H1 (cell line): ENCODE data around the gene KDM5A. TPM values are rescaled to one million over a fixed set of nuclear protein-coding genes. Genes with fewer than 3 reads are reported as not detected.
A peak's percentile ranks its signal among the peaks of the same experiment; 100 is the strongest.

Experiments
- CTCF ChIA-PET: fragments of 300-600 bp; sonication (Branson Sonifier 250); formaldehyde crosslinking; loops from one replicate; lab custom pipeline; 2021; ENCODE audit not compliant: partially characterized antibody; lab: Charles Lee
- POLR2A ChIA-PET: fragments of 300-600 bp; sonication (Branson Sonifier 250); formaldehyde crosslinking; loops from one replicate; lab custom pipeline; 2021; ENCODE audit warnings: inconsistent platforms; ENCODE audit not compliant: partially characterized antibody; lab: Charles Lee
- DNase-seq, 2 experiments: peaks; one replicate each; pipeline versions ENCODE4 v3.0.0 to v3.0.0-alpha.2; 2010 to 2022; ENCODE audit warnings: low spot score in 2 of 2, low read depth in 1 of 2, mixed read lengths in 1 of 2
- FAIRE-seq: peaks from 2 replicates; lab custom pipeline; 2011; peaks lifted over from hg19 to GRCh38; lab: Jason Lieb, UNC
- H2AFZ ChIP-seq: 2 replicates; pipeline ENCODE4 v1.8.1; 2012; ENCODE audit warnings: low read length, inconsistent platforms
- H2AK5ac ChIP-seq: 2 replicates; pipeline ENCODE4 v1.6.1; 2013; ENCODE audit warnings: low read depth, low read length
- H2BK120ac ChIP-seq: replicated peaks from 2 replicates; pipeline ENCODE3; 2013; ENCODE audit warnings: low read depth, low read length, inconsistent platforms
- H2BK12ac ChIP-seq: 2 replicates; pipeline ENCODE4 v1.6.1; 2013; ENCODE audit warnings: low read depth, low read length
- H2BK15ac ChIP-seq: 2 replicates; pipeline ENCODE4 v1.6.1; 2013; ENCODE audit warnings: low read length
- H2BK20ac ChIP-seq: 2 replicates; pipeline ENCODE4 v1.6.1; 2013; ENCODE audit warnings: low read length
- H2BK5ac ChIP-seq: 2 replicates; pipeline ENCODE4 v1.6.1; 2013; ENCODE audit warnings: low read depth, low read length
- H3K14ac ChIP-seq: 2 replicates; pipeline ENCODE4 v1.6.1; 2013; ENCODE audit warnings: inconsistent platforms; ENCODE audit not compliant: insufficient read length
- H3K18ac ChIP-seq: 2 replicates; pipeline ENCODE4 v1.6.1; 2013; ENCODE audit warnings: low read length; ENCODE audit errors: extremely low read depth
- H3K23ac ChIP-seq: 2 replicates; pipeline ENCODE4 v1.6.1; 2013; ENCODE audit warnings: inconsistent platforms; ENCODE audit not compliant: insufficient read length
- H3K23me2 ChIP-seq: 2 replicates; pipeline ENCODE4 v1.6.1; 2013; ENCODE audit warnings: low read depth, low read length
- H3K27ac ChIP-seq: 2 replicates; pipeline ENCODE4 v1.6.1; 2011; ENCODE audit warnings: low read depth, low read length, inconsistent platforms
- H3K27me3 ChIP-seq, 4 experiments: replicated peaks in 1 of 4; 1 replicate in 1 of 4; 2 replicates in 3 of 4; pipeline versions ENCODE4 v1.6.1 to v1.8.1; 2011 to 2013; ENCODE audit warnings: low read length in 3 of 4, mild to moderate bottlenecking in 3 of 4, inconsistent platforms in 2 of 4, mixed read lengths in 2 of 4, moderate library complexity in 1 of 4; ENCODE audit not compliant: control insufficient read depth in 3 of 4, insufficient read depth in 3 of 4; ENCODE audit errors: extremely low read depth in 1 of 4
- H3K36me3 ChIP-seq, 4 experiments: 2 replicates each; pipeline versions ENCODE4 v1.6.1 to v1.8.1; 2011 to 2013; ENCODE audit warnings: mild to moderate bottlenecking in 4 of 4, low read length in 3 of 4, moderate library complexity in 2 of 4, control low read depth in 1 of 4, inconsistent platforms in 1 of 4; ENCODE audit not compliant: insufficient read depth in 4 of 4, control insufficient read depth in 2 of 4
- H3K4ac ChIP-seq: replicated peaks from 2 replicates; pipeline ENCODE3; 2013; ENCODE audit warnings: low read length, low read depth, mixed read lengths, inconsistent platforms; ENCODE audit not compliant: insufficient read length
- H3K4me1 ChIP-seq, 4 experiments: replicated peaks in 1 of 4; 1 replicate in 1 of 4; 2 replicates in 3 of 4; pipeline versions ENCODE4 v1.6.1 to v1.8.1; 2011 to 2013; ENCODE audit warnings: low read length in 3 of 4, inconsistent platforms in 2 of 4, mixed read lengths in 1 of 4; ENCODE audit not compliant: insufficient read depth in 4 of 4, control insufficient read depth in 3 of 4
- H3K4me2 ChIP-seq, 2 experiments: 2 replicates each; pipeline versions ENCODE4 v1.6.1 to v1.8.1; 2011 to 2013; ENCODE audit warnings: low read depth in 2 of 2, low read length in 2 of 2, control low read depth in 1 of 2, inconsistent platforms in 1 of 2, mild to moderate bottlenecking in 1 of 2; ENCODE audit not compliant: insufficient read depth in 1 of 2
- H3K4me3 ChIP-seq, 4 experiments: fragments of 200-600, 300-600 bp in 1 of 4; sonication (generic), shearing (Covaris generic), sonication (Bioruptor Twin) in 1 of 4; 2 replicates each; pipeline versions ENCODE4 v1.5.1 to v1.8.1; 2011 to 2016; ENCODE audit warnings: low read length in 4 of 4, low read depth in 3 of 4, control low read depth in 2 of 4, inconsistent platforms in 2 of 4, mild to moderate bottlenecking in 2 of 4, mixed read lengths in 1 of 4, moderate library complexity in 1 of 4; ENCODE audit not compliant: insufficient read depth in 2 of 4; ENCODE audit errors: extremely low read depth in 1 of 4
- H3K56ac ChIP-seq: replicated peaks from 2 replicates; pipeline ENCODE3; 2013; ENCODE audit warnings: low read depth, mild to moderate bottlenecking, mixed read lengths, low read length, inconsistent platforms; ENCODE audit not compliant: insufficient read length
- H3K79me1 ChIP-seq: 2 replicates; pipeline ENCODE4 v1.6.1; 2013; ENCODE audit warnings: low read depth, low read length, control low read depth
- H3K79me2 ChIP-seq, 2 experiments: 2 replicates each; pipeline versions ENCODE4 v1.6.1 to v1.8.1; 2012 to 2013; ENCODE audit warnings: low read length in 2 of 2, mild to moderate bottlenecking in 2 of 2, inconsistent platforms in 1 of 2; ENCODE audit not compliant: insufficient read depth in 2 of 2, control insufficient read depth in 1 of 2
- H3K9ac ChIP-seq, 4 experiments: replicated peaks in 1 of 4; 1 replicate in 1 of 4; 2 replicates in 3 of 4; pipeline versions ENCODE4 v1.6.1 to v1.8.1; 2011 to 2013; ENCODE audit warnings: low read depth in 3 of 4, low read length in 3 of 4, control low read depth in 2 of 4, mild to moderate bottlenecking in 2 of 4, moderate library complexity in 2 of 4, inconsistent platforms in 1 of 4; ENCODE audit errors: extremely low read depth in 1 of 4
- H3K9me3 ChIP-seq, 2 experiments: 2 replicates each; pipeline versions ENCODE4 v1.6.1 to v1.8.1; 2012 to 2013; ENCODE audit warnings: mild to moderate bottlenecking in 2 of 2, moderate library complexity in 2 of 2, control low read depth in 1 of 2, inconsistent platforms in 1 of 2, low read depth in 1 of 2, low read length in 1 of 2, mixed read lengths in 1 of 2; ENCODE audit not compliant: insufficient read depth in 2 of 2
- H4K20me1 ChIP-seq, 2 experiments: replicated peaks in 1 of 2; 2 replicates each; pipeline versions ENCODE3 to v1.8.1; 2011 to 2013; ENCODE audit warnings: inconsistent platforms in 2 of 2, low read length in 2 of 2, mild to moderate bottlenecking in 1 of 2; ENCODE audit not compliant: insufficient read depth in 2 of 2, control insufficient read depth in 1 of 2
- H4K5ac ChIP-seq: 2 replicates; pipeline ENCODE4 v1.6.1; 2013; ENCODE audit warnings: low read length, low read depth, mixed read lengths, inconsistent platforms; ENCODE audit not compliant: insufficient read length
- H4K8ac ChIP-seq: 2 replicates; pipeline ENCODE4 v1.8.0; 2013; ENCODE audit warnings: mild to moderate bottlenecking, moderate library complexity, low read length, inconsistent platforms; ENCODE audit not compliant: insufficient read depth; ENCODE audit errors: extremely low read depth
- H4K91ac ChIP-seq: replicated peaks from 2 replicates; pipeline ENCODE3; 2013; ENCODE audit warnings: low read length, mixed read lengths, inconsistent platforms; ENCODE audit not compliant: insufficient read length
- BCL11A ChIP-seq, 2 experiments: IDR thresholded peaks; one replicate each; pipeline ENCODE4 v1.6.1; 2011; ENCODE audit warnings: low read depth in 2 of 2, low read length in 2 of 2, mild to moderate bottlenecking in 2 of 2
- CREB1 ChIP-seq: IDR thresholded peaks from 2 replicates; pipeline ENCODE4 v1.6.1; 2012; ENCODE audit warnings: inconsistent platforms
- RNF2 ChIP-seq: fragments of 200-900, 300-1000 bp; sonication (generic); IDR thresholded peaks from 2 replicates; pipeline ENCODE4 v1.7.1; 2016; ENCODE audit warnings: borderline replicate concordance, low read depth, mild to moderate bottlenecking, antibody characterized with exemption, low read length; ENCODE audit not compliant: poor library complexity, severe bottlenecking; ENCODE audit errors: missing control alignments
- TBP ChIP-seq: IDR thresholded peaks from 2 replicates; pipeline ENCODE4 v1.6.1; 2011; ENCODE audit warnings: low read depth, low read length, improper control_type of control experiment
- USF2 ChIP-seq: IDR thresholded peaks from 2 replicates; pipeline ENCODE4 v1.6.1; 2011; ENCODE audit warnings: low read length, improper control_type of control experiment
- WGBS, 2 experiments: shearing (Covaris generic) in 1 of 2; methylation state at CpG; one replicate each; pipeline versions ENCODE4 v1.1.6 to v1.1.7; 2013 to 2015; ENCODE audit warnings: low lambda C conversion rate in 2 of 2, mixed read lengths in 2 of 2, inconsistent platforms in 1 of 2, low coverage in 1 of 2, missing lambda C conversion rate in 1 of 2; ENCODE audit not compliant: insufficient replicate concordance in 2 of 2, insufficient coverage in 1 of 2, insufficient read length in 1 of 2; ENCODE audit errors: extremely low coverage in 1 of 2, missing lambda C conversion rate in 1 of 2; 5-methylcytosine and 5-hydroxymethylcytosine counted together
- polyA plus RNA-seq, 7 experiments: library from polyadenylated mRNA; depleted of rRNA in 3 of 7; stranded (reverse) in 5 of 7; unstranded in 2 of 7; fragments of >200 nt in 5 of 7; fragments of 200-250 nt in 2 of 7; gene quantifications; 1 replicate in 5 of 7; 2 replicates in 1 of 7; 4 replicates in 1 of 7; pipeline versions ENCODE4 v1.2.1 to v1.2.3, GENCODE V29; 2011 to 2013; ENCODE audit warnings: missing spikeins in 2 of 7, mixed read lengths in 2 of 7
- total RNA-seq: library from RNA; stranded (reverse); fragmentation: NEBNext Ultra II Directional; extraction: Animal tissue kit (Norgen Biotek cat#: 25700); gene quantifications from 2 replicates; pipeline ENCODE4 v1.2.1, GENCODE V29; 2021

KDM5A gene
- total and polyA plus RNA-seq, 2 of the 8 experiments (the other 6 are each of a cell fraction or from before 2014, with no cell fraction given) = 6.3 to 36.9 TPM

- Histone ChIP-seq H2BK12ac (no peak overlapping the region), H3K27me3 (no peaks in the 10 kb centered on the region), H3K4me3 (peak overlapping the region; percentile 86 to 98 (median 94)), H4K91ac (no peak overlapping the region), H4K20me1 (peaks cover 1 to 5% of the 10 kb centered on the region in 2 experiments), H2BK120ac (no peak overlapping the region), H3K36me3 (peaks cover 0 to 12% (median 9%) of the 10 kb centered on the region in 4 experiments; a peak in 6 of 8 replicates), H3K14ac (no peak overlapping the region), H3K23me2 (peaks cover 15% of the 10 kb centered on the region), H3K4me1 (no peaks in the 10 kb centered on the region; a peak in 2 of 7 replicates), H3K79me1 (0 out of 2 replicates have a peak, but pooled peaks cover 2% of the 10 kb centered on the region), H3K9ac (peak overlapping the region in 3 of 4 experiments; percentile 89 to 95 (median 90); a peak in 5 of 7 replicates), H4K8ac (no peak overlapping the region), H3K4ac (no peak overlapping the region), H3K27ac (no peak overlapping the region), H4K5ac (no peak overlapping the region), H2BK5ac (no peak overlapping the region), H3K18ac (no peak overlapping the region), H2BK20ac (no peak overlapping the region), H2AFZ (no peak overlapping the region), H3K56ac (no peak overlapping the region), H3K23ac (no peak overlapping the region), H2BK15ac (no peak overlapping the region), H3K79me2 (peaks cover 16 to 44% of the 10 kb centered on the region in 2 experiments), H2AK5ac (no peak overlapping the region), H3K9me3 (no peaks in the 10 kb centered on the region), H3K4me2 (peak overlapping the region; percentile 93 to 98)
- FAIRE-seq (peak; percentile 13), DNase-seq (no peak)
- no peak for TF ChIP-seq TBP
- TF ChIP-seq BCL11A (IDR thresholded peaks at IDR 0.05; ENCODE audit: low read depth in 2 of 2, low read length in 2 of 2) = no peak
- TF ChIP-seq RNF2 = no peak
- TF ChIP-seq CREB1 = no peak
- TF ChIP-seq USF2 = no peak
- WGBS, 2 experiments = 38% methylated on average over 2 of the region's 2 CpGs; no CpG with 5 or more reads in 1 of the 2 experiments
- POLR2A ChIA-PET = interaction anchor here (6.0 kb wide), 1 partner anchor 13 kb away, joined by 73 read pairs; the partner anchor contains the start of gene CCDC77
- CTCF ChIA-PET = no interaction called here
Measured at GRCh38 chr12:388012-388411, 1.1 kb downstream of the KDM5A start.
